ENCODE results near the gene RSPH3.

DNA sequence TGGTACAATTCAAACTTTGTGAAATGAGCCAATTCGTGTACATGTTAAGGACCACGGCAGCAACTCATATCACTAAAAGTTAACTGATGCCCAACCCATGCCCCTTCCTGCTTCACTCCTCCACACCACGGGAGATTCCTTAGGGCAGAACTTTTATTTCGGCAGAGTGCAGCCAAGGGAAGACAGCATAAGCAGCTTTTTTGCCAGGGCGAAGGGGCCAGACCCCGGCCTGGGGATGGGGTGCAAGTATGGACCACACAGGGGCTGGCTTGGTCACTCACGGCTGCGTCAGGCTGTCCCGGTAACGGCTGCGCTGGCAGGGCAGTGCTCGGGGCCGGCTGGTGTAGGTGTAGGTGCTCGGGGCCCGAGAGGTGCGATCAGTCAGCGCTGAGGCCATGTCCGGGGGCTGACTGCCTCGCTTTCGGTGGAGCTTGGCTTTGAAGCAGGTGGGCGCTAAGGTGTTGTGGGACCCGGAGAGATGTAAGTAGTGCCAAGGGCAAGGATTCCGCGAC, 792 bp downstream of the RSPH3 start:
- TF ChIP-seq, protein P1, sequence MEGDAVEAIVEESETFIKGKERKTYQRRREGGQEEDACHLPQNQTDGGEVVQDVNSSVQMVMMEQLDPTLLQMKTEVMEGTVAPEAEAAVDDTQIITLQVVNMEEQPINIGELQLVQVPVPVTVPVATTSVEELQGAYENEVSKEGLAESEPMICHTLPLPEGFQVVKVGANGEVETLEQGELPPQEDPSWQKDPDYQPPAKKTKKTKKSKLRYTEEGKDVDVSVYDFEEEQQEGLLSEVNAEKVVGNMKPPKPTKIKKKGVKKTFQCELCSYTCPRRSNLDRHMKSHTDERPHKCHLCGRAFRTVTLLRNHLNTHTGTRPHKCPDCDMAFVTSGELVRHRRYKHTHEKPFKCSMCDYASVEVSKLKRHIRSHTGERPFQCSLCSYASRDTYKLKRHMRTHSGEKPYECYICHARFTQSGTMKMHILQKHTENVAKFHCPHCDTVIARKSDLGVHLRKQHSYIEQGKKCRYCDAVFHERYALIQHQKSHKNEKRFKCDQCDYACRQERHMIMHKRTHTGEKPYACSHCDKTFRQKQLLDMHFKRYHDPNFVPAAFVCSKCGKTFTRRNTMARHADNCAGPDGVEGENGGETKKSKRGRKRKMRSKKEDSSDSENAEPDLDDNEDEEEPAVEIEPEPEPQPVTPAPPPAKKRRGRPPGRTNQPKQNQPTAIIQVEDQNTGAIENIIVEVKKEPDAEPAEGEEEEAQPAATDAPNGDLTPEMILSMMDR (optimal IDR thresholded peaks at IDR 0.05 in 1 of 3, IDR thresholded peaks at IDR 0.05 in 1 of 3, conservative IDR thresholded peaks at IDR 0.05 in 1 of 3; ENCODE audit: extremely low read depth in 1 of 3, insufficient read depth in 2 of 3, low read length in 3 of 3): no peak
- no peak for TF ChIP-seq EZH2 (IDR thresholded peaks at IDR 0.05; ENCODE audit: low read length)

Data from keratinocyte (primary cell).